ENCODE results near the gene YES1.

DNA sequence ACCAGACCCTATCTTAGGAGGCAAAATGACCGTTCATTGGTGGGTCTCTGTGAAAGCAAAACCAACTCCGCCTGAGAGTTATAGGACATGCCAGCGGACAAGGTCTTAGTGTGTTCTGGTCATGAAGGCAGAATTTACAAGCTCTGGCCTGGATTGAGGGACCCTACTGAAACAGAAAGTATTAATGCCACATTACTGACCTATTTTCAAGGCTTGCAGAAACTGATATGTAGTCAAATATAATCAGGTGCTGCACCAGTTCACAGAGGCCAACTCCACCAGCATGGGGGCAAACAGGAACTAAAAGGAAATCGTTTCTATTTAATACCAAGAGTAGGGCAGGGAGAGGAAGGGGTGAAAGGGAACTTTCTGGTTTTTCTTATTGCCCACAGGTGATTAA, 134.9 kb downstream of the YES1 start:
- TF ChIP-seq ZNF451 (CRISPR knock-in tag; IDR thresholded peaks at IDR 0.05) (no peak), POLR2A (IDR thresholded peaks at IDR 0.05; ENCODE audit: insufficient read depth in 1 of 2, low read depth in 2 of 2, low read length in 2 of 2) (no peak), MAFK (conservative IDR thresholded peaks at IDR 0.05 in 1 of 2, IDR thresholded peaks at IDR 0.05 in 1 of 2; ENCODE audit: low read length in 2 of 2) (no peak), CENPT (CRISPR knock-in tag; IDR thresholded peaks at IDR 0.05; ENCODE audit: low read depth) (no peak)
- TF ChIP-seq, protein P1, sequence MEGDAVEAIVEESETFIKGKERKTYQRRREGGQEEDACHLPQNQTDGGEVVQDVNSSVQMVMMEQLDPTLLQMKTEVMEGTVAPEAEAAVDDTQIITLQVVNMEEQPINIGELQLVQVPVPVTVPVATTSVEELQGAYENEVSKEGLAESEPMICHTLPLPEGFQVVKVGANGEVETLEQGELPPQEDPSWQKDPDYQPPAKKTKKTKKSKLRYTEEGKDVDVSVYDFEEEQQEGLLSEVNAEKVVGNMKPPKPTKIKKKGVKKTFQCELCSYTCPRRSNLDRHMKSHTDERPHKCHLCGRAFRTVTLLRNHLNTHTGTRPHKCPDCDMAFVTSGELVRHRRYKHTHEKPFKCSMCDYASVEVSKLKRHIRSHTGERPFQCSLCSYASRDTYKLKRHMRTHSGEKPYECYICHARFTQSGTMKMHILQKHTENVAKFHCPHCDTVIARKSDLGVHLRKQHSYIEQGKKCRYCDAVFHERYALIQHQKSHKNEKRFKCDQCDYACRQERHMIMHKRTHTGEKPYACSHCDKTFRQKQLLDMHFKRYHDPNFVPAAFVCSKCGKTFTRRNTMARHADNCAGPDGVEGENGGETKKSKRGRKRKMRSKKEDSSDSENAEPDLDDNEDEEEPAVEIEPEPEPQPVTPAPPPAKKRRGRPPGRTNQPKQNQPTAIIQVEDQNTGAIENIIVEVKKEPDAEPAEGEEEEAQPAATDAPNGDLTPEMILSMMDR (CRISPR knock-in tag; IDR thresholded peaks at IDR 0.05): no peak
- TF ChIP-seq, protein P2, sequence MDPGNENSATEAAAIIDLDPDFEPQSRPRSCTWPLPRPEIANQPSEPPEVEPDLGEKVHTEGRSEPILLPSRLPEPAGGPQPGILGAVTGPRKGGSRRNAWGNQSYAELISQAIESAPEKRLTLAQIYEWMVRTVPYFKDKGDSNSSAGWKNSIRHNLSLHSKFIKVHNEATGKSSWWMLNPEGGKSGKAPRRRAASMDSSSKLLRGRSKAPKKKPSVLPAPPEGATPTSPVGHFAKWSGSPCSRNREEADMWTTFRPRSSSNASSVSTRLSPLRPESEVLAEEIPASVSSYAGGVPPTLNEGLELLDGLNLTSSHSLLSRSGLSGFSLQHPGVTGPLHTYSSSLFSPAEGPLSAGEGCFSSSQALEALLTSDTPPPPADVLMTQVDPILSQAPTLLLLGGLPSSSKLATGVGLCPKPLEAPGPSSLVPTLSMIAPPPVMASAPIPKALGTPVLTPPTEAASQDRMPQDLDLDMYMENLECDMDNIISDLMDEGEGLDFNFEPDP (CRISPR knock-in tag; conservative IDR thresholded peaks at IDR 0.05): no peak

Measured in HepG2 (cell line).